ENCODE measurements around the gene RIPOR1.
"Not testable (repeated sequence)": the region's sequence is repeated elsewhere in the genome, so short reads cannot be mapped to it uniquely, and the experiment has no call there.

RIPOR1 gene

GRCh38 chr16:67514382-67514828 lies 14.2 kb upstream of the RIPOR1 start:
- FAIRE-seq (no peak), DNase-seq (ENCODE audit: low spot score) (no peak)

DNA sequence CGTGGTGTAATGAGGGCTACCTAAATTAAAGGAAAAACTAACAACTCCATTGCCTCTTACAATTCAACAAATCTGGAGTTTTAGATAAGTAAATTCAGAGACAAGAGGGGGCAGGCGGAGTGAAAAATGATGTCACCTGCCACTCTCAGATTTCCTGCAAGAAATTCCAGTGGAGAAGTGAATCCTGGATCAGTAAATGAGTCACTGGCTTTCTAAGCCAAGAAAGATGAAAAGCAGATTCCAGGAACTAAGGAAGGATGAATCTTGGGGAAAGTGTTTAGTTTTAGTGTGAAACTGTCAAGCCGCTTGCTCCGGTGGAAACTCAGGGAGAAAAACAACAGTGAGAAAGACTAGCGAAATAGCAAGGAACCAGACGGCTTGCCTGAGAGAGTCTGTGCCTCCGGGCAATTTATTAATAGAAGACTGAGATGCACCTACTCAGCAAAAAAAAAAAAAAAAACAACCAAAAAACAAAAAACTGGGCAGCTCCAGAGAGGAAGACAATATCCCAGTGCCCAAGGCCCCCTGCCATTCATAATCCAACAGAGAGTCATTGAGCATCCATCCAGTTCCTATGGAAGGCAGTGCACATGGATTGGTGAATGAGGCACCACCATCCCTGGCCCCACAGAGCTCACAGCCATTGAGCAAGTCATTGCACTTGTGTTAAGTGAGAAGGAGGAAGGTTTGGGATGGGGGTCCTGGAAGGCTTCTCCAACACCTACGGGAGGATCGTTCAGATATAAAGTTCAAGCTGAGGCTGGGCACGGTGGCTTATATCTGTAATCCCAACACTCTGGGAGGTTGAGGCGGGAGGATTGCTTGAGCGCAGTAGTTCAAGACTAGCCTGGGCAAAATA lies 12.1 kb upstream of the RIPOR1 start:
- DNase-seq (ENCODE audit: low spot score) (peak; percentile 71), FAIRE-seq (no peak)

DNA sequence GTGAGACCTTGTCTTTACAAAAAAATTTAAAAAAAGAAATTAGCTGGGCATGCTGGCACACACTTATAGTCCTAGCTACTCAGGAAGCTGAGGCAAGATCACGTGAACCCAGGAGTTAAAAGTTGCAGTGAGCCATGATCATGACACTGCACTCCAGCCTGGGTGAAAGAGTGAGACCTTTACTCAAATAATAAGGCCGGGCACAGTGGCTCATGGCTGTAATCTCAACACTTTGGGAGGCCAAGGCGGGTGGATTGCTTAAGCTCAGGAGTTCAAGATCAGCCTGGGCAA lies 11.5 kb upstream of the RIPOR1 start:
- no peak for DNase-seq (ENCODE audit: low spot score)
- no peak for FAIRE-seq

DNA sequence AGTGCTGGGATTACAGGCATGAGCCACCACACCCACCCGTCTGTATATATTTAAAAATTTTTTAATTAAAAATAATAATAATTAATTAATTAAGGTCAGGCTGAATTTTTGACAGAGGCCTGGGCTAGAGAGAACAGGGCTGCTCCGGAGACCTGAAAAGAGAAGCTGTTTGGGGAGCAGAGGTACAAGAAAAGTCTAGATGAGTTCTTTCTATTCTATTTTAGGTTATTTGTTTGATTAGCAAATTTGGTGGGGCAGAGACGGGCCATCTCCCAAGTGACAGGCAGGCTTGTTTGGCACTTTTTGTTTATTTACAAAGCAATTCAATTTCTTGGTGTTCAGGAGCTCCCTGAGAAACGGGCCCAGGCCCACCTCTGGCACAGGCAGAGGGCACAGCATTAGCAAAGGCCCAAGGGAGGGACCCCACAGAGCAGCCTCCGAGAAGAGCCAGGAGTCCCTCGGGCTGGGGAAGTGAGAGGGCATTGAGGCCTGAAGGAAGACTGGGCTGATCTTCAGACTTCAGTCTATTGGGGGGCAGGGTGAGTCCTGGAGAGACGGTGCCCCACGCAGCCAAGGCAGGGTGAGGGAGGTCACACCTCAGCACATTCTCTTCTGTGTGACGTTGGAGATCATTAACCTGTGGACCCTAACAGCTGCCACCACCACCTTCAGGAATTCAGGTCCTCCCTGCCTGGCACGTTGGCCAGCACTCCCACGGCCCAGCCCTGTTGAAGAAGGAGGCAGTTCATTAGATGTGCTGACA lies 10.8 kb upstream of the RIPOR1 start:
- DNase-seq (ENCODE audit: low spot score) (no peak), FAIRE-seq (no peak)

- DNase-seq (ENCODE audit: low spot score) (no peak), FAIRE-seq (no peak)
These were observed 10.0 kb upstream of the RIPOR1 start for GRCh38 chr16:67518676-67519075.

- DNase-seq (ENCODE audit: low spot score): no peak
- FAIRE-seq: no peak
These were observed 9.4 kb upstream of the RIPOR1 start for GRCh38 chr16:67519242-67519641.

DNA sequence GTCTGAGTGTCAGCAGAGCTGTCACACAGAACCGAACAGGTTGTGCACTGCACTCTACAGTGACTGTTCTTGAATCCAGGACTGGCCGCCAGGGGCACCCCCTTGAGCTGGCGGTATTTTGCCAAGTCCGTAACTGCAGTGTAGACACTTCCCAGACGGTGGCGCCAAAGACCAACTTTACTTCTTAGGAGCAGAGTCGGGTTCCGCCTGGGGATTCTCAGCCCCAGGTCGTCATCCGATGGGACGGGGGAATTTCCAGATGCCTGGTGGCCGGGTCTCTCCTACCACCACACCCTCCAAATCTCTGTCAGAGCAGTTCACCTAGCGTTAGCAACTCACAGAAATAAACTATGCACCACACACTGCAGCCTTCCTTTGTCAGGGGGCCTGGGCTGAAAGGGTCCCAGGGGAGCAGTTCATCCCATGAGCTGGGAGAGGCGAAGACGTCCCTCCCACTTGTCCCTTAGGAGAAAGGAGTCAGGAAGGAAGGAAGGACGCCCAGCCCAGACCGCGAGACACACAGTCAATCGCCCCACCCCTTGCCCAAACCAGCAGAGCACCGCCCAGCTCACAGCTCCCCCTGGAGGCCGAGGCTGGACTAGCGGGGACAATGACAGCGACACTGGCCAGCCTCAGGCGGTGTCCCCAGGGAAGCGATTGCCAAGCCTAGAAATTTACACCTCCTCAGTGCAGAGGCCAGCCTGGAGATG lies 7.4 kb upstream of the RIPOR1 start:
- DNase-seq (ENCODE audit: low spot score): peak; percentile 93
- peak; percentile 59 for FAIRE-seq

DNA sequence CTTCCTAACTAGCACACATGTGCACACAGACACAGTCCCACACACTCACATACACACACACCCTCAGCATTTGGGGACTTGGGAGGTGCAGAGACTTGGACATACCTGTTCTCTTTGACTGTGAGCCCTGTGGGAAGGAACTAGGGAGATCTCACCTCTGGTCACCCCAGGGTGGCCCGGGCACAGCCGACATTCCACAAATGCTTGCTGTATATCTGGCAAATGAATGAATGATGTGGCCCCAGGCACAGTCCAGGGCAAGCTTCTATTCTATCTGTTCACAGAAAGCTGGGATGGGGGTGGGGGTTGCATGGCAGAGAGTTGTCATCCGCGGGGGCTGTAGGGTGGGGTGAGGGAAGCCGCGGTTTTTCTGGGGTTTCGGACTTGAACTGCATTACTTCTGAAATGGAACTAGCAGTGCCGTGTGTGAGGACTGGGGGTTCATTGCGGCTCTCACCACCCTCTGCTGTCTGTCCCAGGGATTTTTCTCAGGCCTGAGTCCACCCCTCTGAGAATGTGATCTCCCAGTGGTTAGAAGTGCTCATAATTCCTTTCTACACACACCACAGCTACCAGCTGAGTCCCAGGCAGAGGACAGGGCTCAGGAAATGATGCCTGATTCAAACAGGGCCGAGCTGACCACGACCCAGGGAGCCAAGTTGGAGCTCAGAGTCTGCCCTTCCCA lies 3.3 kb upstream of the RIPOR1 start:
- FAIRE-seq (no peak), DNase-seq (ENCODE audit: low spot score) (no peak)

- FAIRE-seq: no peak
- no peak for DNase-seq (ENCODE audit: low spot score)
These were observed 2.4 kb upstream of the RIPOR1 start for GRCh38 chr16:67526149-67526791.

DNA sequence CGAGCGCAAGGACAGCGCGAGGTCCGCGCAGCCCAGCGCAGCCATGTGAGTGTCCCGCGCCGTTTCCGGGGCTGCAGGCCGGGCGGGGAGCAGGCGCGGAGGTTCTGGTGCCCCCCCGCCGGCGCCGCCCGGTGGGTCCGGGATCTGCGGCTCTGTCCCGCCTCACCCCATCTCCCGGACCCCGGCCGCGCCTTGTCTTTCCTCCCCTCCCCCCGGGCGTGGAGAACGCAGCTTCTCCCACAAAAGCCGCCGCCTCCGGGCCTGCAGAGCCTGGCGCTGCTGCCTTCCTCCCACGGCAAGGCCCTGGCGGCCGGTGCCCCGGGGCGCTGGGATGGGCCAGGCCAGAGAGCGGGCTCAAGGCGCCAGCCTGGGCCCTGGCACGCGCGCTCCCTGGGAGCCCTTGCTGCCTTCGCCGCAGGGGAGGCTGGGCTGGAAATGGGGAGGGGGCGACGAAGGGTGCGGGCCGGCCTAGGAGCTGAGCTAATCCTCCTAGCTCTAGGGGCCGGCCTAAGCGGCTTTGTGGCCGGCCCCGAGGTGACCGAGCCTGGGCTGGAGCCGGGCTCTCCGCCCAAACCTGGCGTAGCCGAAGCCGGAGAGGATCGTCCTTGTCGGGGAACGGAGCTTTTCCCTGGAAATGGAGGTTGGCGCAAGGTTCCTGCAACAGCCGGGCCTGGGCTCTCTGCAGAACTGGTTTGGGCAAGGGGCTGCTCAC lies 397 bp downstream of the RIPOR1 start:
- peak; percentile 54 for DNase-seq (ENCODE audit: low spot score)
- no peak for FAIRE-seq

DNA sequence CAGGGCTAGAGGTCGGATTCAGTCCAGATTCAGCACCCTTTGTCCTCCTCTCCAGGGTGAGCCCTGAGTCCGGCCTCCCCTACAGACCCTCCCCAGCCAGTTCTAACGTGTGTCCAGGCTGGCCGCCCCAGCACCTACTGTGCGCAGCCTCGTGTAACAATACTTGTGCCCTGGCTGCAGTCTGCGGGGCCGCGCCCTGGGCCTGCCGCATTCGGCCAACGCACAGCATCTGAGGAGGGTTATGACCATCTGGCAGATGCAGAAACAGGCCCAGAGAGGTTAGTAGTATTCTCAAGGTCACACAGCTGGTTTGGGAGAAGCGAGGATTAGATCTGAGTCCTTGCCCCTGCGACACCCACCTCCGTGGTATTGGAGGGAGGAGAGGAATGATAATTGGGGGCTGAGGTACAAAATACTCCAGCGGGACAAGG lies 968 bp downstream of the RIPOR1 start:
- FAIRE-seq (no peak), DNase-seq (ENCODE audit: low spot score) (no peak)

DNA sequence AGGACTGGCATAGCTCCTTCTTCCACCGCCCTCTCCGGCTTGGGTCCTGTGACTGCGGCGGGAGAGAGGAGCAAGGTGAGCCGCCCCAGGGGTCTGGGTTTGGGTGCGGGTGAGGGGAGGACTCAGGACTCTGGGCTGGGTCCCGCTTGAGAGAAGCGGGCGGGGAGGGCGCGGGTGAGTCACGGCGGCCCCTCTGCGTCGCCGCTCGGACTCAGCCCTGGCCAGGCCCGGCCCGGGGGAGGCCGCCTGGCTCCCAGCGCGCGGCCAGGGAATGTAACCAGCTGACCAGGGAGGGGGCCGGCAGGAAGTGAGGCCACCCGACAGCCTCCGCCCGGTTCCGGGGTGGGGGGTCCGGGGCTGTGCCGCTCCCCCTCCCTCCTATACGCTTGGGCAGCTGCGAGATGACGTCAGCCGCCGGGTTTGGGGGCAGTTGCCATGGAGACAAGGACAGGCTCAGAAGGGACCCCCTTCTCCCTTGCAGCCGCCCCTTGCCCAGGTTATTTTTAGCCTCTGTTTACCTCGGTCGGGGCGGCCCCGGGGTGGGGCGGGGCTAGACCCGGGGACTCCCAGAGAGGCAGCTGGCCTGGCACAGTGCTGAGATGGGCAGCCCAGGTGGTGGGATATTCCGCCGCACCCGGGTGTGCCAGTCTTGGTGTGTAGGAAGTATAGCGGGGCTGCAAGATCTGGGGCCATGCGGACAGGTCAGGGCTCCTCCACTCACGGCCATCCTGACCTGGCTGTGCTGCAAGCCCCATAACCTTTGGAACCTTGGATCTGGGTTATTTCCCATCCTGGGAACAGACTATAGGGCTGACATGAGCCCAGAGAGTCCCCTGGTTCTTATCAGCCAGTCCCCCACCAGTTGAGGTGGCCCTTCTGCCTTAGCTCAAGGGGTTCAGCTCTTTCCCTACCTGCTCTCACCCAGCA lies 1.6 kb downstream of the RIPOR1 start:
- DNase-seq (ENCODE audit: low spot score) (peak; percentile 83), FAIRE-seq (no peak)

DNA sequence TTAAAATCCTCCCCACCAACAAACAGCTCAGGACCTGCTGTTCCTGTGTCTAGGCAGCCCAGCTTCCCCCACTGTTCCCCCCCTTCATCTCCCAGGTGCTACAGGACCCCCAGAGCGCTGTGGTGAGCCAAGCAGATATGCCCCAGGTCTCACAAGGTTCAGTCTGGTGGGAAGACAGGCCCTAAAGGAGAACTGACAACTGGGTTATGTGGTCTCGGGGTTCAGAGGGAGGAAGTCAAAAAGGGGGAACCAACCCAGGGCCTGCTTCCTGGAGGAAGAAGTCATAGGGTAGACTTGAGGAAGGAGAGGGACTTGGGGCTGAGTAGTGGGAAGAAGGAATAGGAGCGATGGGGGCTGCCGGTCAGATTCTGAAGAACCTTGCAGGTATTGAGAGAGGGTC lies 2.6 kb downstream of the RIPOR1 start:
- DNase-seq (ENCODE audit: low spot score) (no peak), FAIRE-seq (no peak)

DNA sequence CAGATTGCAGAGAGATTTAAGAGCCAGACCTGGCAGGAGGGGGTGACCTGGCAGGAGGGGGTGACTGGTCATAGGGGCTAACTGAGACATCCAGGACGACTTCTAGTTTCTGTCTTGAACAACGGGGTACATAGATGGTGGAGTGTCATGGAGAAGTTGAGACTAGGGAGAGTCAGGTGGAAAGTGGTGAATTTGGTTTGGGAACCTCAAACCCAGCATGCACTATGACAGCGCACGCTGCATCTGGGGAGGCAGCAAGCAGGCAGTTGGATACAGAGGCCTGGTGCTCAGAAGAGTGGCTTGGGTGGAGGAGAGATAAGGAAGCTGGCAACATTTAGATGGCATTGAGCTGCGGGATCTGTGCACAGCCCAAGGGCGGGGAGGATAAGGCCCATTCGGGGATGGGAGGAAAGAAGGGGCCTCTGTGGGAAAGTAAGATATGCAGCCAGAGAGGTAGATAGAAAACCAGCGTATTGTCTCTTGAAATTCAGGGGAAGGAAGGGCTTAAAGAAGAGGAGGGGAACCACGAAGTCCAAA lies 4.5 kb downstream of the RIPOR1 start:
- no peak for DNase-seq (ENCODE audit: low spot score)

GRCh38 chr16:67533987-67534386 lies 5.4 kb downstream of the RIPOR1 start:
- not testable (repeated sequence) for FAIRE-seq; DNase-seq (ENCODE audit: low spot score)

More for the DNA sequence above, 4.5 kb downstream of the RIPOR1 start:
- no peak for FAIRE-seq

DNA sequence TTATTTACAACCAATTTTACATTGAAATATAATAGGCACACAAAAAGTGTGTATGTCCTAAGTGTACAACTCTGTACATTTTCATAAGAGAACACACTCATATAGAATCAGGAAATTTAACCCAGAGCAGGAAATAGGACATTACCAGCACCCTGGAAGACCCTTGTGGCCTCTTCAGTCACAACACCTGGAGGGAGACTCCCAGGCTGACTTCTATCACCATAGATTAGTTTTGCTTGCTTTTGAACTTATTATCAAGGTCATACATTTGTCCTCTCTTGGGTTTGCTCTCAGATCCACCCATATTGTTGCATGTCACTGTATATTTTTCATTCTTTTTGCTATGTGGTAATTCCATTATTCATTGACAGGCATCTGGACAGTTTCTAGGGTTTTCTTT lies 5.8 kb downstream of the RIPOR1 start:
- DNase-seq (ENCODE audit: low spot score): no peak
- no peak for FAIRE-seq

- DNase-seq (ENCODE audit: low spot score): no peak
- FAIRE-seq: no peak
These were observed 6.6 kb downstream of the RIPOR1 start for GRCh38 chr16:67535201-67535600.

DNA sequence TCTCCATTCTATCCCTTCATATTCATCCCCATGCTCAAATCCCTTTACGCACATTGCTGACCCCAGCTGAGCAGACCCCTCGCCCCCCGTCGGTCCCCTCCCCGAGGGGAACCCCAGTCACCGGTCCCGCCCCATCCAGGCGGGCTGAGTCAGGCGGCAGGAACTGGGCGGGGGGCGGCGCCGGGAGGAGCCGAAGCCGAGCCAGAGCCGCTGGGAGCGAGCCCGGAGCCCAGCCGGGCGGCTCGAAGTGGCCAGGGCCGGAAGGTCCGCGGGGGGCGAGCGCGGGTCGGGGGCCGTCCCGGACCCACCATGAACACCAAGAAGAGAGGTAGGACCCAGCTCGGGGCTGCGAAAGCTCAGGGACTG lies 8.6 kb downstream of the RIPOR1 start:
- FAIRE-seq: no peak
- no peak for DNase-seq (ENCODE audit: low spot score)
